Esophagus squamous epithelium (tissue), 4 donors: Measurements from ENCODE around the gene MRPL18.

ENCODE experiments used
- POLR2A ChIP-seq, 4 donors: fragments of 450-650 bp; IDR thresholded peaks; one replicate each; pipeline ENCODE4 v1.6.1; 2017; ENCODE audit warnings: antibody characterized with exemption in 4 of 4, mild to moderate bottlenecking in 4 of 4, moderate library complexity in 3 of 4
- TF ChIP-seq, protein P1 (sequence below), 6 experiments: fragments of 450-650 bp in 4 of 6; fragments of 200-600 bp in 2 of 6; sonication (generic) in 2 of 6; IDR thresholded peaks; one replicate each; pipeline ENCODE4 v1.5.1; 2016 to 2019; ENCODE audit warnings: antibody characterized with exemption in 6 of 6, mild to moderate bottlenecking in 4 of 6, moderate library complexity in 4 of 6

DNA sequence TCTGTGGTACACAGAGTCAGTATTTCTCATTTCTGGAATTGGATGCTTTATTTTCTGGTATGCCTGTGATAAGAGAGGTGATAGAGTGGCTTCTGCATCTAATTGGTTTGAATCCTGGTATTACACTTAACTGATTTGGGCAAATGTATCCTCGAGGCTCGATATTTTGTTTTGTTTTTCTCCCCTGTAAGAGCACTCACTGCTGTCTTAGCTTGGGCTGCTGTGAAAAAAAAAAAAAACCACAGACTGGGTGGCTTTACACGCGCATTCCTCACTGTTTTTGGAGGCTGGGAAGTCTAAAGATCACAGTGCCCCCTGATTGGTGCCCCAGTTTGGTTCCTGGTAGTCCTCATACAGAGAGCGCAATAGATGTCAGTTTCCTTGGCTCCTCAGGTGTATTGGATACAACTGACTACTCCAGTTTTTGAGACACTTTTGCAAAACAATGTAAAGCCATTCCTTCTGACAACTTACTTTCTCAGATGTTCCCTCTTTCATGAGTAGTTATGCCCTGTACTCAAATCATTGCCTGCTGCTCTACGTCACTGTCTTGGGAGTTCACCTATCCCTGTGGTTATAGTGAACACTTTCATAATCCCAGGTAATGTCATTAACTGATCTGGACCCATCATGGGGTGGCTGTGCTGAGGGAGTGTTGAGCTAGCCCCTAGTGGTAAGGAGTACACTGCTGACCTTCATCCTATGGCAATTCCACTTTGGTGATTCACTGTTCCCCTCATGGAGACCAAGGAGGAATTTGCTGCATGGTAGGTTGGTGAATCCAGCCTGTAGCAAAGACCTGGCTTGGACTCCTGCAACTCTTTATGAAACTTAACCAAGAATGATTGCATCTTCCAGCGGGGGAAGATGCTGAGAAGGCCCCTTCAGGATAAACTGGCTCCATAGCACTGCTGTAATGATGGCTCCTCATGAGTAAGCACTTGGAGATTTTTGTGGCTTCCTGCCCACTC, 32.0 kb upstream of the MRPL18 start:
- TF ChIP-seq, protein P1, sequence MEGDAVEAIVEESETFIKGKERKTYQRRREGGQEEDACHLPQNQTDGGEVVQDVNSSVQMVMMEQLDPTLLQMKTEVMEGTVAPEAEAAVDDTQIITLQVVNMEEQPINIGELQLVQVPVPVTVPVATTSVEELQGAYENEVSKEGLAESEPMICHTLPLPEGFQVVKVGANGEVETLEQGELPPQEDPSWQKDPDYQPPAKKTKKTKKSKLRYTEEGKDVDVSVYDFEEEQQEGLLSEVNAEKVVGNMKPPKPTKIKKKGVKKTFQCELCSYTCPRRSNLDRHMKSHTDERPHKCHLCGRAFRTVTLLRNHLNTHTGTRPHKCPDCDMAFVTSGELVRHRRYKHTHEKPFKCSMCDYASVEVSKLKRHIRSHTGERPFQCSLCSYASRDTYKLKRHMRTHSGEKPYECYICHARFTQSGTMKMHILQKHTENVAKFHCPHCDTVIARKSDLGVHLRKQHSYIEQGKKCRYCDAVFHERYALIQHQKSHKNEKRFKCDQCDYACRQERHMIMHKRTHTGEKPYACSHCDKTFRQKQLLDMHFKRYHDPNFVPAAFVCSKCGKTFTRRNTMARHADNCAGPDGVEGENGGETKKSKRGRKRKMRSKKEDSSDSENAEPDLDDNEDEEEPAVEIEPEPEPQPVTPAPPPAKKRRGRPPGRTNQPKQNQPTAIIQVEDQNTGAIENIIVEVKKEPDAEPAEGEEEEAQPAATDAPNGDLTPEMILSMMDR (IDR thresholded peaks at IDR 0.05), result peak in 1 of 6 experiments; percentile 9
- TF ChIP-seq POLR2A (IDR thresholded peaks at IDR 0.05), result no peak
